GM12878 (cell line): Measurements from ENCODE around the gene MELTF. TPM values are rescaled to one million over a fixed set of nuclear protein-coding genes. Genes with fewer than 3 reads are reported as not detected.

Source experiments
- ATF7 ChIP-seq: fragments of 450-650 bp; IDR thresholded peaks from 2 replicates; pipeline ENCODE4 v1.6.1; 2016; ENCODE audit warnings: low read depth, mild to moderate bottlenecking
- BACH1 ChIP-seq: fragments of 450-650 bp; IDR thresholded peaks from 2 replicates; pipeline ENCODE4 v1.6.1; 2017; ENCODE audit warnings: mild to moderate bottlenecking, borderline replicate concordance
- BCL3 ChIP-seq: IDR thresholded peaks from 2 replicates; pipeline ENCODE4 v1.6.1; 2011; ENCODE audit warnings: borderline replicate concordance, low read depth, mild to moderate bottlenecking, moderate library complexity, low read length; ENCODE audit not compliant: insufficient read depth, poor library complexity, severe bottlenecking
- BHLHE40 ChIP-seq, 2 experiments: fragments of 450-650 bp in 1 of 2; IDR thresholded peaks; 2 replicates each; pipeline ENCODE4 v1.6.1; 2011 to 2017; ENCODE audit warnings: low read depth in 2 of 2, borderline replicate concordance in 1 of 2, improper control_type of control experiment in 1 of 2, low read length in 1 of 2, mild to moderate bottlenecking in 1 of 2
- BRCA1 ChIP-seq: IDR thresholded peaks from 2 replicates; pipeline ENCODE4 v1.6.1; 2011; ENCODE audit warnings: low read depth, low read length, improper control_type of control experiment
- EGR1 ChIP-seq, 2 experiments: IDR thresholded peaks; 1 replicate in 1 of 2; 2 replicates in 1 of 2; pipeline ENCODE4 v1.6.1; 2011 to 2012; ENCODE audit warnings: low read depth in 2 of 2, low read length in 2 of 2, borderline replicate concordance in 1 of 2, mild to moderate bottlenecking in 1 of 2, moderate library complexity in 1 of 2
- IRF4 ChIP-seq: IDR thresholded peaks from 2 replicates; pipeline ENCODE4 v1.6.1; 2011; ENCODE audit warnings: low read depth, low read length
- NBN ChIP-seq: fragments of 450-650 bp; IDR thresholded peaks from 2 replicates; pipeline ENCODE4 v1.6.1; 2016
- NRF1 ChIP-seq: conservative IDR thresholded peaks from 2 replicates; pipeline ENCODE4 v1.6.1; 2011; ENCODE audit warnings: mild to moderate bottlenecking, low read depth, low read length, improper control_type of control experiment
- PKNOX1 ChIP-seq: fragments of 450-650 bp; IDR thresholded peaks from 2 replicates; pipeline ENCODE4 v1.6.1; 2016; ENCODE audit warnings: mild to moderate bottlenecking
- PML ChIP-seq: IDR thresholded peaks from 2 replicates; pipeline ENCODE4 v1.6.1; 2012; ENCODE audit warnings: low read length, inconsistent platforms
- REST ChIP-seq: IDR thresholded peaks from 2 replicates; pipeline ENCODE4 v1.6.1; 2012; ENCODE audit warnings: mild to moderate bottlenecking, low read depth, low read length
- SKIL ChIP-seq: fragments of 450-650 bp; IDR thresholded peaks from 2 replicates; pipeline ENCODE4 v1.6.1; 2017; ENCODE audit warnings: mild to moderate bottlenecking, low read depth, inconsistent platforms; ENCODE audit not compliant: poor library complexity, severe bottlenecking
- SMAD5 ChIP-seq: IDR thresholded peaks from 2 replicates; pipeline ENCODE4 v1.6.1; 2016; ENCODE audit warnings: antibody characterized with exemption, low read depth
- ZNF592 ChIP-seq: fragments of 450-650 bp; IDR thresholded peaks from 2 replicates; pipeline ENCODE4 v1.6.1; 2017; ENCODE audit warnings: mild to moderate bottlenecking, moderate library complexity
- ZZZ3 ChIP-seq: IDR thresholded peaks from 2 replicates; pipeline ENCODE4 v1.6.1; 2011; ENCODE audit warnings: low read depth; ENCODE audit not compliant: control insufficient read depth, insufficient read length
- polyA plus RNA-seq, 11 experiments: library from polyadenylated mRNA; depleted of rRNA in 4 of 11; unstranded in 6 of 11; stranded (reverse) in 5 of 11; fragments of >200 nt; fragmentation: Nextera tagmentation in 4 of 11; fragmentation: Illumina TruSeq in 1 of 11; extraction: Ambion mirVana in 4 of 11; extraction: Trizol in 1 of 11; gene quantifications; 1 replicate in 1 of 11; 2 replicates in 10 of 11; pipeline versions ENCODE4 v1.2.1 to v1.2.3, GENCODE V29; 2011 to 2016; ENCODE audit warnings: inconsistent platforms in 2 of 11, missing spikeins in 2 of 11, low read depth in 1 of 11
- total RNA-seq, 4 experiments: library from RNA; depleted of rRNA in 3 of 4; stranded (reverse); fragments of >200 nt in 3 of 4; fragmentation: Illumina TruSeq in 1 of 4; extraction: Trizol in 1 of 4; gene quantifications; 2 replicates each; pipeline versions ENCODE4 v1.2.1 to v1.2.3, GENCODE V29; 2013 to 2021

MELTF gene
- total and polyA plus RNA-seq, 10 of the 15 experiments (the other 5 are each of a cell fraction or from before 2014, with no cell fraction given) = 0.55 to 49.1 (median 11.1) TPM

- peak in 1 of 2 experiments; percentile 58; a peak in 2 of 4 replicates for TF ChIP-seq BHLHE40 (IDR thresholded peaks at IDR 0.05; ENCODE audit: borderline replicate concordance in 1 of 2, low read depth in 2 of 2, low read length in 1 of 2)
- TF ChIP-seq IRF4 = no peak
- no peak for TF ChIP-seq BCL3
- no peak for TF ChIP-seq BRCA1
- no peak for TF ChIP-seq NBN
- TF ChIP-seq BACH1 = peak; percentile 86; the same call in 1 of the 2 replicates
- no peak for TF ChIP-seq REST
- TF ChIP-seq SKIL = no peak
- TF ChIP-seq SMAD5 = no peak
- no peak for TF ChIP-seq PKNOX1
- TF ChIP-seq NRF1 = no peak
- TF ChIP-seq EGR1 (IDR thresholded peaks at IDR 0.05; ENCODE audit: borderline replicate concordance in 1 of 2, low read depth in 2 of 2, low read length in 2 of 2) = peak in 1 of 2 experiments; percentile 43; a peak in 1 of 3 replicates
- no peak for TF ChIP-seq ATF7
- no peak for TF ChIP-seq ZZZ3
- no peak for TF ChIP-seq PML
- TF ChIP-seq ZNF592 = peak; percentile 78; the same call in 1 of the 2 replicates
These were observed 59.7 kb downstream of the MELTF start (continued) for GRCh38 chr3:196969660-196970546.
